ENCODE data around the gene UROD.

UROD gene

GRCh38 chr1:45008516-45008915 is 3.5 kb upstream of the UROD start:
- TF ChIP-seq, protein P1, sequence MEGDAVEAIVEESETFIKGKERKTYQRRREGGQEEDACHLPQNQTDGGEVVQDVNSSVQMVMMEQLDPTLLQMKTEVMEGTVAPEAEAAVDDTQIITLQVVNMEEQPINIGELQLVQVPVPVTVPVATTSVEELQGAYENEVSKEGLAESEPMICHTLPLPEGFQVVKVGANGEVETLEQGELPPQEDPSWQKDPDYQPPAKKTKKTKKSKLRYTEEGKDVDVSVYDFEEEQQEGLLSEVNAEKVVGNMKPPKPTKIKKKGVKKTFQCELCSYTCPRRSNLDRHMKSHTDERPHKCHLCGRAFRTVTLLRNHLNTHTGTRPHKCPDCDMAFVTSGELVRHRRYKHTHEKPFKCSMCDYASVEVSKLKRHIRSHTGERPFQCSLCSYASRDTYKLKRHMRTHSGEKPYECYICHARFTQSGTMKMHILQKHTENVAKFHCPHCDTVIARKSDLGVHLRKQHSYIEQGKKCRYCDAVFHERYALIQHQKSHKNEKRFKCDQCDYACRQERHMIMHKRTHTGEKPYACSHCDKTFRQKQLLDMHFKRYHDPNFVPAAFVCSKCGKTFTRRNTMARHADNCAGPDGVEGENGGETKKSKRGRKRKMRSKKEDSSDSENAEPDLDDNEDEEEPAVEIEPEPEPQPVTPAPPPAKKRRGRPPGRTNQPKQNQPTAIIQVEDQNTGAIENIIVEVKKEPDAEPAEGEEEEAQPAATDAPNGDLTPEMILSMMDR (IDR thresholded peaks at IDR 0.05; ENCODE audit: low read length, missing control alignments), result no peak
- no peak overlapping the region for H3K4me3 ChIP-seq (replicated peaks; ENCODE audit: low read depth, low read length)
- DNase-seq (ENCODE audit: low read depth), result no peak

GRCh38 chr1:45009296-45009865 is 2.7 kb upstream of the UROD start:
- TF ChIP-seq, protein P1 (IDR thresholded peaks at IDR 0.05; ENCODE audit: low read length, missing control alignments), result no peak
- DNase-seq (ENCODE audit: low read depth), result no peak
- H3K4me3 ChIP-seq (replicated peaks; ENCODE audit: low read depth, low read length), result no peak overlapping the region

DNA sequence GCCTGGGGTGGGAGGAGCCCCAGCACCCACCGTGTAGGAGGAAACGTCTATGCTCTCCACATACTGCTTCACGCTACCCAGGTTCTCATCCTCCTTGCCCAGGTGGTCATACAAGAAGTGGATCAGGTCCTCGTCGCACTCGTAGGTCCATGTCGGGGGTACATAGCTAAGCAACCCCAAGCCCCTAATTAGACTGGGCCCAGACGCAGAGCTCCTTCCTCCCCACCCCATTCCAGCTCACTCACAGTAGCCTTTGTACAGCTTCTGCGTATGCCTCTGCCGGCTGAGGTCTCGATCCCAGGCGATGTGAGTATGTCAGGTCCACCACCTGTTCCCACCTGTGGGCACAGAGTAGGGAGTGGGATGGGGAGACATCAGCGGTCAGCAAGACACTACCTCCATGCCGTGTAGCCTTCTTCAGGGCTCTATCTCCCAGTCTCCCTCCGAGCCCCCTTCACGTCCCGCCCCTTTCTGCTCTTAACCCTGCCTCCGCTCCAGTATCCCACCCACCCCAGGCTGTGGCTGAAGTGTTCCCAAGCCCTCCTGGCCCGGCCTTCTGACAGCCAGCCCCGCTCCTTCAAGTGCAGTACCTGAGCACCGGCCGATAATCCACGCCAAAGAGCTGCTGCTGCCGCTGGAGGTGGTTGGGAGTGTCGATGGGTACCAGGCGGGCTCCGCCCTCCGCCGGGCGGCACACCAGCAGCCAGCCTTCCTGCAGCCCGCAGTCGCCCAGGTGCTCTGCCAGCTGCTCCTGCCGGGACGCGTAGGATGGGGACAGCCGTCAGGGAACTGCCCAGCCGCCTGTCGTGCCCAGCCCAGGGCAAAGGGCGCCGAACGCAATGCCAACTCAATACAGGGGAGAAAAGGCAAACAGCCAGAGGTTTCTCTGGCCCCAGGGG is 1.8 kb upstream of the UROD start:
- TF ChIP-seq, protein P1 (IDR thresholded peaks at IDR 0.05; ENCODE audit: low read length, missing control alignments), result no peak
- DNase-seq (ENCODE audit: low read depth), result no peak
- H3K4me3 ChIP-seq (replicated peaks; ENCODE audit: low read depth, low read length), result peak overlapping the region; percentile 88

GRCh38 chr1:45010855-45011811 is 921 bp upstream of the UROD start, which contains the start of gene HECTD3:
Gene HECTD3 (minus strand): TSS chr1:45011324. CDS start chr1:45011257, 67 bp downstream.
- TF ChIP-seq, protein P1 (IDR thresholded peaks at IDR 0.05; ENCODE audit: low read length, missing control alignments), result no peak
- DNase-seq (ENCODE audit: low read depth), result peak; percentile 74
- peak within 1 kb of the TSS; percentile 88 for H3K4me3 ChIP-seq (replicated peaks; ENCODE audit: low read depth, low read length)

DNA sequence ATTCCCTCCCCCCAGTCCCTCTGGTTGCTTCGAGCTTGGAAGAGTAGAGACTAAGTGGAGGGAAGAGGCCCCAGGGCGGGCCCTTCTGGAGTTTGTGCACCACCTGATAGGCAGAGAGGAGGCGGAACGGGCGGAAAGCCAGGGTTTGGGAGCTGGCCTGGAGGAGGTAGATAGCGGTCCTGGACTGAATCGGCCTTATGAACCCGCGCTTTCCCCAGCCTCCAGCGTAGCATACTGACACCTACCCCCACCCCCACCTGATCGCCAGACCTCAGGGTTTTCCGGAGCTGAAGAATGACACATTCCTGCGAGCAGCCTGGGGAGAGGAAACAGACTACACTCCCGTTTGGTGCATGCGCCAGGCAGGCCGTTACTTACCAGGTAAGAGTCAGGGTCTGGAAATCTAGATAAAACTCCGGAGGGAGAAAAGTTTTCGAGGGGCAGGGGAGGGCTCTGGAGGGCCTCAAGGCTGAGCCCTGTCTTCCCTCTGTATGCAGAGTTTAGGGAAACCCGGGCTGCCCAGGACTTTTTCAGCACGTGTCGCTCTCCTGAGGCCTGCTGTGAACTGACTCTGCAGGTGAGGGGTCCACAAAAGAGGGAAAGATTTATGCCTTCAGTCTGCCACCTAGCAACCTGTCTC is 705 bp downstream of the UROD start:
- TF ChIP-seq, protein P1 (IDR thresholded peaks at IDR 0.05; ENCODE audit: low read length, missing control alignments), result no peak
- peak overlapping the region; percentile 86 for H3K4me3 ChIP-seq (replicated peaks; ENCODE audit: low read depth, low read length)
- peak; percentile 65 for DNase-seq (ENCODE audit: low read depth)

- TF ChIP-seq, protein P1 (IDR thresholded peaks at IDR 0.05; ENCODE audit: low read length, missing control alignments), result no peak
- H3K4me3 ChIP-seq (replicated peaks; ENCODE audit: low read depth, low read length), result peak overlapping the region; percentile 86
- no peak for DNase-seq (ENCODE audit: low read depth)
These were observed 1.6 kb downstream of the UROD start for GRCh38 chr1:45013551-45014209.

All from fibroblast of pulmonary artery (primary cell).